Measurements from ENCODE around the gene CAPN10.

DNA sequence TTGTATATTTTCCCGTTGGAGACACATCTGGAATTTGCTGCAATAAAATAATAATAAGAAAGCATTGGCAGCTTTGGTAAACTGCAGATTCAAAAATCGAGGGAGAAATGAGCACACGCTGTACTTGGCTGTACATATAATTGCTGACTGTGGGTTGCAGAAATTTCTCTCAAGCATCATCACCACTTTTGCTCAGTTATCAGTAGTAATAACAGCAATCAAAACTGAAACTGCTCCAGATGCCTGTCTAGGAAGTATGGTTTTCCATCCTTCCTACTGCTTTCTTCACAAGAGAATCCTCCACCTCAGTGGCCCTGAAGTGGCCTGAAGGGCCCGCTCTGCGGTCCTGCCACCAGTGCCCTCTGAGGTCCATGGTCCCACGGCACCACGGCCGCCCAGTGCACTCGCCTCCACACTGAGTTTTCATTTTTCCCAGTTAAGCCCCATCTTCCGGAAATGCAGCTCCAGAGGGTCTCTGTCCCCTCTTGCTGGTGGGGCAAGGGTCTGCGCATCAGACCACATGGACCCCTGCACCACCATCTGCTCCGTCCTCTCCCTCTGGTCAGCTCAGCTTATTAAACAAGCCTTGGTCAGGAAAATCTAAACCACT, 22.5 kb upstream of the CAPN10 start:
- no peak for TF ChIP-seq POLR2A (IDR thresholded peaks at IDR 0.05)
- TF ChIP-seq, protein P1, sequence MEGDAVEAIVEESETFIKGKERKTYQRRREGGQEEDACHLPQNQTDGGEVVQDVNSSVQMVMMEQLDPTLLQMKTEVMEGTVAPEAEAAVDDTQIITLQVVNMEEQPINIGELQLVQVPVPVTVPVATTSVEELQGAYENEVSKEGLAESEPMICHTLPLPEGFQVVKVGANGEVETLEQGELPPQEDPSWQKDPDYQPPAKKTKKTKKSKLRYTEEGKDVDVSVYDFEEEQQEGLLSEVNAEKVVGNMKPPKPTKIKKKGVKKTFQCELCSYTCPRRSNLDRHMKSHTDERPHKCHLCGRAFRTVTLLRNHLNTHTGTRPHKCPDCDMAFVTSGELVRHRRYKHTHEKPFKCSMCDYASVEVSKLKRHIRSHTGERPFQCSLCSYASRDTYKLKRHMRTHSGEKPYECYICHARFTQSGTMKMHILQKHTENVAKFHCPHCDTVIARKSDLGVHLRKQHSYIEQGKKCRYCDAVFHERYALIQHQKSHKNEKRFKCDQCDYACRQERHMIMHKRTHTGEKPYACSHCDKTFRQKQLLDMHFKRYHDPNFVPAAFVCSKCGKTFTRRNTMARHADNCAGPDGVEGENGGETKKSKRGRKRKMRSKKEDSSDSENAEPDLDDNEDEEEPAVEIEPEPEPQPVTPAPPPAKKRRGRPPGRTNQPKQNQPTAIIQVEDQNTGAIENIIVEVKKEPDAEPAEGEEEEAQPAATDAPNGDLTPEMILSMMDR (IDR thresholded peaks at IDR 0.05), result no peak

Data from tibial nerve (tissue), 3 donors.